ENCODE data around the gene FBXO2.

FBXO2 gene

DNA sequence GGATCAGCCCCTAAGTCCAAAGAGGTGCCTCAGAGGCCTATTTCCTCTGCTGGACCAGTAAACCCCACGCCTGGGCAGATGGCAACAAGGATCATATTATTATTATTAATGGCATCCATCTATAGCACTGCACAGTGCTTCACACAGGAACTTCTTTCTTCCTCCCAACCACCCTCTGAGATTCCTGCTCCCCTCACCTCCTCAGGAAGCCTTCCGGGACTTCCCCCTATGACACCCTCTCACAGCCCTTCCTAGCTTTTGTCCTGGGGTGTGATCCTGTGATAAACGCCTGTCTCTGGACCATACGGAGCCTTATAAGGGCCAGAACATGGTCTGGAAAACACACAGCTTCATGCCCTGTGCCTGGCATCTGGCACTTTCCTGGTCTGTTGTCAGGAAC lies 3.2 kb downstream of the FBXO2 start:
- TF ChIP-seq EGR1 (IDR thresholded peaks at IDR 0.05) (no peak), TAF1 (IDR thresholded peaks at IDR 0.05; ENCODE audit: low read depth) (no peak), FOXM1 (IDR thresholded peaks at IDR 0.05; ENCODE audit: borderline replicate concordance, low read depth) (no peak)
- TF ChIP-seq, protein P1, sequence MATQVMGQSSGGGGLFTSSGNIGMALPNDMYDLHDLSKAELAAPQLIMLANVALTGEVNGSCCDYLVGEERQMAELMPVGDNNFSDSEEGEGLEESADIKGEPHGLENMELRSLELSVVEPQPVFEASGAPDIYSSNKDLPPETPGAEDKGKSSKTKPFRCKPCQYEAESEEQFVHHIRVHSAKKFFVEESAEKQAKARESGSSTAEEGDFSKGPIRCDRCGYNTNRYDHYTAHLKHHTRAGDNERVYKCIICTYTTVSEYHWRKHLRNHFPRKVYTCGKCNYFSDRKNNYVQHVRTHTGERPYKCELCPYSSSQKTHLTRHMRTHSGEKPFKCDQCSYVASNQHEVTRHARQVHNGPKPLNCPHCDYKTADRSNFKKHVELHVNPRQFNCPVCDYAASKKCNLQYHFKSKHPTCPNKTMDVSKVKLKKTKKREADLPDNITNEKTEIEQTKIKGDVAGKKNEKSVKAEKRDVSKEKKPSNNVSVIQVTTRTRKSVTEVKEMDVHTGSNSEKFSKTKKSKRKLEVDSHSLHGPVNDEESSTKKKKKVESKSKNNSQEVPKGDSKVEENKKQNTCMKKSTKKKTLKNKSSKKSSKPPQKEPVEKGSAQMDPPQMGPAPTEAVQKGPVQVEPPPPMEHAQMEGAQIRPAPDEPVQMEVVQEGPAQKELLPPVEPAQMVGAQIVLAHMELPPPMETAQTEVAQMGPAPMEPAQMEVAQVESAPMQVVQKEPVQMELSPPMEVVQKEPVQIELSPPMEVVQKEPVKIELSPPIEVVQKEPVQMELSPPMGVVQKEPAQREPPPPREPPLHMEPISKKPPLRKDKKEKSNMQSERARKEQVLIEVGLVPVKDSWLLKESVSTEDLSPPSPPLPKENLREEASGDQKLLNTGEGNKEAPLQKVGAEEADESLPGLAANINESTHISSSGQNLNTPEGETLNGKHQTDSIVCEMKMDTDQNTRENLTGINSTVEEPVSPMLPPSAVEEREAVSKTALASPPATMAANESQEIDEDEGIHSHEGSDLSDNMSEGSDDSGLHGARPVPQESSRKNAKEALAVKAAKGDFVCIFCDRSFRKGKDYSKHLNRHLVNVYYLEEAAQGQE (IDR thresholded peaks at IDR 0.05; ENCODE audit: low read depth) = no peak

DNA sequence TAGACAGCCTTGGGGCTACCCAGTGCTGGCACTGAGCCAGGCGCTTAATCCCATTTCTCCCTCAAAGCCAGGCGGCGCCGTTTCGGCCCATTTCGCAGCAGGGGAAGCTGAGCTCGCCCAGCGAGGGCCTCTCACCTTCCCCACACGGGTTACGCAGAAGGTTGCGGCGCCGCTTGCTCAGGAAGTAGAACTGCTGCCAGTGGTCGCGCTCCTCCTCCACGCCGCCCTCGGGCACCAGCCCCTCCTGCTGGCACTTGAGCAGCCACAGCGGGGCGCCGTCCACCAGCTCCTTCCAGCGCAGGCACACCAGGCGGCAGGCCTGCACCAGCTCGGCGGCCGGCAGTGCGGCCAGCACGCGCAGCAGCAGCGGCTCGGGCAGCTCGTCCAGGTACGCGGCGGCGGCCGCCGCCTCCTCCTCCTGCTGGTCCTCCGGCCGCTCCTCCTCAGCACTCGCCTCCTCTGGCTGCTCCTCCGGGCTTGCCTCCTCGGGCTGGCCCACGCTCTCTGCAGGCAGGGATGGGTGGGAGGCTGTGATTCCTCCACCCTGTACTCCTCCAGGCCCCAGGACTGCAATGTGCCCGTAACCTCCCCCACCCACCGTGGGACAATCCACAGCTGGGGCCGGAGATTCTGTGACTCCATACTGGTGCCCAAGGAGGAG lies 3.8 kb downstream of the FBXO2 start:
- TF ChIP-seq FOXM1 (IDR thresholded peaks at IDR 0.05; ENCODE audit: borderline replicate concordance, low read depth) = no peak
- no peak for TF ChIP-seq CREB1 (IDR thresholded peaks at IDR 0.05; ENCODE audit: low read depth)
- TF ChIP-seq YY1 (IDR thresholded peaks at IDR 0.05; ENCODE audit: low read depth) = no peak
- peak; percentile 79 for TF ChIP-seq RAD21 (IDR thresholded peaks at IDR 0.05; ENCODE audit: low read depth)
- TF ChIP-seq, protein P2, sequence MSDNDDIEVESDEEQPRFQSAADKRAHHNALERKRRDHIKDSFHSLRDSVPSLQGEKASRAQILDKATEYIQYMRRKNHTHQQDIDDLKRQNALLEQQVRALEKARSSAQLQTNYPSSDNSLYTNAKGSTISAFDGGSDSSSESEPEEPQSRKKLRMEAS (IDR thresholded peaks at IDR 0.05) = peak; percentile 74
- no peak for TF ChIP-seq ZBTB7A (IDR thresholded peaks at IDR 0.05; ENCODE audit: low read depth)
- TF ChIP-seq NFIC (IDR thresholded peaks at IDR 0.05) = peak; percentile 87
- no peak for TF ChIP-seq TAF1 (IDR thresholded peaks at IDR 0.05; ENCODE audit: low read depth)
- TF ChIP-seq TCF12 (IDR thresholded peaks at IDR 0.05; ENCODE audit: low read depth) = peak; percentile 73
- TF ChIP-seq TEAD4 (IDR thresholded peaks at IDR 0.05) = no peak
- TF ChIP-seq, protein P1 (IDR thresholded peaks at IDR 0.05; ENCODE audit: low read depth) = no peak
- TF ChIP-seq EP300 (IDR thresholded peaks at IDR 0.05; ENCODE audit: borderline replicate concordance) = peak; percentile 43; the same call in 1 of the 2 replicates
- no peak for TF ChIP-seq CEBPB (IDR thresholded peaks at IDR 0.05)
- TF ChIP-seq, protein P3, sequence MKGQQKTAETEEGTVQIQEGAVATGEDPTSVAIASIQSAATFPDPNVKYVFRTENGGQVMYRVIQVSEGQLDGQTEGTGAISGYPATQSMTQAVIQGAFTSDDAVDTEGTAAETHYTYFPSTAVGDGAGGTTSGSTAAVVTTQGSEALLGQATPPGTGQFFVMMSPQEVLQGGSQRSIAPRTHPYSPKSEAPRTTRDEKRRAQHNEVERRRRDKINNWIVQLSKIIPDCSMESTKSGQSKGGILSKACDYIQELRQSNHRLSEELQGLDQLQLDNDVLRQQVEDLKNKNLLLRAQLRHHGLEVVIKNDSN (IDR thresholded peaks at IDR 0.05) = 0 out of 2 replicates have a peak, but pooled peaks have one; percentile 22
- no peak for TF ChIP-seq EGR1 (IDR thresholded peaks at IDR 0.05)

DNA sequence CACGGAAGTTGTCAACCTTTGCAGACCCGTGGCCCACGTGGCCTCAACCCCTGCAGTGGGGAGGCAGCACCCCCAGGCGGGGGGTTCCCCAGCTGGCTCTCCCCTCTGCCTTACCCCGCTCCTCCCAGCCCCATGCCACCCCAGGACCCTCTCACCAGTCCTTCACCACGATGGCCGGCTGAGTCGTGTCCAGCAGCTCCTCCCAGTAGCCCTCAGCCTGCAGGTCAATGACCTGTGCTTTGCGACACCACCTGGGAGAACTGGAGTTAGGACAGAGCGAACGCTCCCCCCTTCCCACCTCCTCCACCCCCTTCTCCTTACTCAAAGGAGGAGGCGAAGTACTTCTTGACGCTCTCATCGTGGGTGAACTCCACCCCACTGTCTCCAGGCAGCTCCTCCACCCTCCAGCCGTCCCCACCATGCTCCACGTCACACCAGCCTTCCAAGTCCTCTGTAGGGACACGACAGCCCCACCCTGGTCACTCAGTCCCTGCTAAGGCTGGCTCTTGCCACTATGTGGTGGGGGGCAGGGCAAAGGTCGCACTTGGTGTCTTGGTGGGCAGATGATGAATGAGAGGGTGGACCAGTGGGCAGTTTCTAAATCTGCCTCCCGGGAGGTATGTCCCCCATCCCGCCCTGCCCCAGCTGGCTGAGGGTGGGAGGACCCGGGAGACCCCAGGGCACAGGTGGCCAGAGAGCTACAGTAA lies 4.5 kb downstream of the FBXO2 start:
- TF ChIP-seq, protein P2 (IDR thresholded peaks at IDR 0.05) = 0 out of 2 replicates have a peak, but pooled peaks have one; percentile 4
- TF ChIP-seq YY1 (IDR thresholded peaks at IDR 0.05; ENCODE audit: low read depth) (no peak), ZBTB7A (IDR thresholded peaks at IDR 0.05; ENCODE audit: low read depth) (no peak)

DNA sequence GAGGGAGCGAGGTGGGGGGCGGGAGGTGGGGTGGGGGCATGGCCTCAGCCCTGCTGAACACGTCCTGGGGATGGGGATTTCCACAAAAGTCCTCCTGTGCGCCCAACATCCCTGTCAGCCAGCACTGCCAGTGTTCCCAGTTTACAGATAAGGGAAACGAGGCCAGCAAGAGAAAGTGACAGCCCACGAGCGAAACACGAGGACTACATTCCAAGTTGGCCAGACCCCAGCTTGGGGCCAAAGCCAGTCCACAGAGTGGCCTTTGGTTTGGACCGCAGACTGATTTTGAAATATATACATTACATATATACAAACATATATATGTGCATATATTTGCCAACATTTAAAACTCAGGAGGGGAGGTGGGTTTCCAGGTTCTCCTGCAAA lies 5.0 kb downstream of the FBXO2 start:
- TF ChIP-seq TCF12 (IDR thresholded peaks at IDR 0.05; ENCODE audit: low read depth) = no peak
- no peak for TF ChIP-seq EGR1 (IDR thresholded peaks at IDR 0.05)
- 0 out of 2 replicates have a peak, but pooled peaks have one; percentile 44 for TF ChIP-seq ZBTB7A (IDR thresholded peaks at IDR 0.05; ENCODE audit: low read depth)
- TF ChIP-seq, protein P2 (IDR thresholded peaks at IDR 0.05) = peak; percentile 40; the same call in 1 of the 2 replicates
- TF ChIP-seq NFIC (IDR thresholded peaks at IDR 0.05) = no peak
- TF ChIP-seq TAF1 (IDR thresholded peaks at IDR 0.05; ENCODE audit: low read depth) = no peak
- TF ChIP-seq, protein P1 (IDR thresholded peaks at IDR 0.05; ENCODE audit: low read depth) = no peak
- no peak for TF ChIP-seq TEAD4 (IDR thresholded peaks at IDR 0.05)
- TF ChIP-seq, protein P3 (IDR thresholded peaks at IDR 0.05) = no peak
- TF ChIP-seq EP300 (IDR thresholded peaks at IDR 0.05; ENCODE audit: borderline replicate concordance) = no peak
